C4-2B (cell line): ENCODE data around the gene CMTM7.

Experiments
- ZFX ChIP-seq: fragments of 450-650 bp; IDR thresholded peaks from 2 replicates; pipeline ENCODE4 v1.6.1; 2017
- TF ChIP-seq, protein P1 (sequence below): fragments of 450-650 bp; conservative IDR thresholded peaks from 2 replicates; pipeline ENCODE4 v1.5.1; 2017; ENCODE audit warnings: mild to moderate bottlenecking

DNA sequence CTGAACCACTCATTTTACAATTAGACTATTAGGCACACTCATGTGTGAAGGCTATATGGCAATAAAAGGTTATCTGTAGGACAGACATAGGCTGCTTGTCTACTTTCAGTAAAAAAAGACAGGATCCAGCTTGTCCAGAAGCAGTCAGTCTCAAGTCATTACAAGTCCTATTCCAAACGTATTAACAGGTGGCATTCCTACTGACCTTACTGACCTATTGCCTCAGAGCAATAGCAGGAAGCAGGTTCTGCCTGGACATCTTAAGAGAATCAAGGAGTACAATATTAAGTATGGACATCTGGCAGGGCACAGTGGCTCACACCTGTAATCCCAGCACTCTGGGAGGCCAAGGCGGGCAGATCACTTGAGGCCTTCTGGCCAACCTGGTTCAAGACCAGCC is 104.0 kb downstream of the CMTM7 start:
- TF ChIP-seq, protein P1, sequence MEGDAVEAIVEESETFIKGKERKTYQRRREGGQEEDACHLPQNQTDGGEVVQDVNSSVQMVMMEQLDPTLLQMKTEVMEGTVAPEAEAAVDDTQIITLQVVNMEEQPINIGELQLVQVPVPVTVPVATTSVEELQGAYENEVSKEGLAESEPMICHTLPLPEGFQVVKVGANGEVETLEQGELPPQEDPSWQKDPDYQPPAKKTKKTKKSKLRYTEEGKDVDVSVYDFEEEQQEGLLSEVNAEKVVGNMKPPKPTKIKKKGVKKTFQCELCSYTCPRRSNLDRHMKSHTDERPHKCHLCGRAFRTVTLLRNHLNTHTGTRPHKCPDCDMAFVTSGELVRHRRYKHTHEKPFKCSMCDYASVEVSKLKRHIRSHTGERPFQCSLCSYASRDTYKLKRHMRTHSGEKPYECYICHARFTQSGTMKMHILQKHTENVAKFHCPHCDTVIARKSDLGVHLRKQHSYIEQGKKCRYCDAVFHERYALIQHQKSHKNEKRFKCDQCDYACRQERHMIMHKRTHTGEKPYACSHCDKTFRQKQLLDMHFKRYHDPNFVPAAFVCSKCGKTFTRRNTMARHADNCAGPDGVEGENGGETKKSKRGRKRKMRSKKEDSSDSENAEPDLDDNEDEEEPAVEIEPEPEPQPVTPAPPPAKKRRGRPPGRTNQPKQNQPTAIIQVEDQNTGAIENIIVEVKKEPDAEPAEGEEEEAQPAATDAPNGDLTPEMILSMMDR, result no peak
- no peak for TF ChIP-seq ZFX
